ENCODE measurements around the gene DPAGT1. TPM values are rescaled to one million over a fixed set of nuclear protein-coding genes. Genes with fewer than 3 reads are reported as not detected.

Gene DPAGT1
- total RNA-seq, 1 experiment from 2014 or later: 102 TPM

DNA sequence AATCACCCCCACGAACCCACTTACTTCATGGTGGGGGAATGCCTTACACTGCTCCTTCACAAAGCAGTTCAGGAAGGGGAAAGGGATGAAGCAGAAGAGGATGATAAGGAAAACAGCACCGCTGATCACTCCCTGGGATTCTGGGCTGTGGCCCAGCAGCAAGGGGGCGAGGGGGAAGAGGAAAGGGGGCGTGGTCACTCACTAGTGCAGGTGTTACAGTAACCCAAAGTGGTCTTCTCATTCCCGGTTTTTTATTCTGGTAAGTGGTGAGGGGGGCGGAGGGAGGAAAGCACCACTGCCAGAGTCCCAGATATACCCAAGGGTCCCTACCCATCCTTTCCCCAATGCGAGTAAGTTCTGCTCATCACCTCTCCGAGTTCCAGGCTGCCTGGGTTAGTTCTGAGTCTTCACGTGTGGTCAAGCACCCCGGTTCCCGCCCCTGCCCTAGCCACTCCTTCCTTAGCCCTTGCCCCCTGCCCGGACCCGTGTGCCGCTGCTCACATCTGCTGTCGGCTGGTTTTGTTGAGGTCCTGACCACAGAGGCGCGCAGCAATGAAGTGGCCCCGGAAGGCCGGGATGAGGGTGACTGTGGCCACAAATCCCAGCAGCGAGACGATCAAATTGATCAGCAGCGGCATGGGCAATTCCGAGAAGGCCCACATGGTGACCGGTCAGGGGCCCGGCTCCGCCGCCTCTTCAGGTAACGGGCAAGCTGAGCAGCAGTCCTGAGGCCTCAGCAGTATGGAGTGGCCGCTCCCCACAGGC lies 477 bp downstream of the DPAGT1 start:
- no peak for DNase-seq (ENCODE audit: low spot score)
- H3K4me3 ChIP-seq (ENCODE audit: low read depth, low read length, poor library complexity, severe bottlenecking): peak overlapping the region; percentile 87
- BruUV-seq (replicated peaks): TSS peak; percentile 38
- no peaks in the 10 kb centered on the region for H3K9me3 ChIP-seq (ENCODE audit: low read depth, low read length, poor library complexity, severe bottlenecking)
- POLR2A ChIA-PET (ENCODE audit: low non-redundant PET): interaction anchor here (0.6 kb wide), 1 partner anchor 20 kb away, joined by 4 read pairs; the partner anchor contains the start of gene HINFP
- H3K36me3 ChIP-seq (ENCODE audit: insufficient read depth, low read length, poor library complexity, severe bottlenecking): peaks cover 34% of the 10 kb centered on the region
- peaks cover 15% of the 10 kb centered on the region for H3K4me1 ChIP-seq (ENCODE audit: insufficient read depth, low read length, poor library complexity, severe bottlenecking)
- CTCF ChIA-PET: interaction anchor here (0.5 to 1.4 kb wide), 4 partner anchors 17 to 480 kb away, joined by 4 to 8 read pairs (median 6); partner anchors contain the start of gene HMBS
- TF ChIP-seq EZH2 (IDR thresholded peaks at IDR 0.05; ENCODE audit: borderline replicate concordance, low read depth, low read length, poor library complexity, severe bottlenecking): no peak
- TF ChIP-seq, protein P1, sequence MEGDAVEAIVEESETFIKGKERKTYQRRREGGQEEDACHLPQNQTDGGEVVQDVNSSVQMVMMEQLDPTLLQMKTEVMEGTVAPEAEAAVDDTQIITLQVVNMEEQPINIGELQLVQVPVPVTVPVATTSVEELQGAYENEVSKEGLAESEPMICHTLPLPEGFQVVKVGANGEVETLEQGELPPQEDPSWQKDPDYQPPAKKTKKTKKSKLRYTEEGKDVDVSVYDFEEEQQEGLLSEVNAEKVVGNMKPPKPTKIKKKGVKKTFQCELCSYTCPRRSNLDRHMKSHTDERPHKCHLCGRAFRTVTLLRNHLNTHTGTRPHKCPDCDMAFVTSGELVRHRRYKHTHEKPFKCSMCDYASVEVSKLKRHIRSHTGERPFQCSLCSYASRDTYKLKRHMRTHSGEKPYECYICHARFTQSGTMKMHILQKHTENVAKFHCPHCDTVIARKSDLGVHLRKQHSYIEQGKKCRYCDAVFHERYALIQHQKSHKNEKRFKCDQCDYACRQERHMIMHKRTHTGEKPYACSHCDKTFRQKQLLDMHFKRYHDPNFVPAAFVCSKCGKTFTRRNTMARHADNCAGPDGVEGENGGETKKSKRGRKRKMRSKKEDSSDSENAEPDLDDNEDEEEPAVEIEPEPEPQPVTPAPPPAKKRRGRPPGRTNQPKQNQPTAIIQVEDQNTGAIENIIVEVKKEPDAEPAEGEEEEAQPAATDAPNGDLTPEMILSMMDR (conservative IDR thresholded peaks at IDR 0.05; ENCODE audit: low read depth, low read length): no peak
- H3K27ac ChIP-seq (ENCODE audit: low read depth, low read length, poor library complexity, severe bottlenecking): peak overlapping the region; percentile 92
- no peaks in the 10 kb centered on the region for H3K27me3 ChIP-seq (replicated peaks; ENCODE audit: insufficient read depth, low read depth, low read length, poor library complexity)
- intact Hi-C loops (cut with micrococcal nuclease; ENCODE audit: unreplicated experiment): loop anchor here (5.0 kb wide), 4 partner anchors 34 to 221 kb away; partner anchors contain the start of genes BCL9L, RPS25, TRAPPC4 and VPS11

DNA sequence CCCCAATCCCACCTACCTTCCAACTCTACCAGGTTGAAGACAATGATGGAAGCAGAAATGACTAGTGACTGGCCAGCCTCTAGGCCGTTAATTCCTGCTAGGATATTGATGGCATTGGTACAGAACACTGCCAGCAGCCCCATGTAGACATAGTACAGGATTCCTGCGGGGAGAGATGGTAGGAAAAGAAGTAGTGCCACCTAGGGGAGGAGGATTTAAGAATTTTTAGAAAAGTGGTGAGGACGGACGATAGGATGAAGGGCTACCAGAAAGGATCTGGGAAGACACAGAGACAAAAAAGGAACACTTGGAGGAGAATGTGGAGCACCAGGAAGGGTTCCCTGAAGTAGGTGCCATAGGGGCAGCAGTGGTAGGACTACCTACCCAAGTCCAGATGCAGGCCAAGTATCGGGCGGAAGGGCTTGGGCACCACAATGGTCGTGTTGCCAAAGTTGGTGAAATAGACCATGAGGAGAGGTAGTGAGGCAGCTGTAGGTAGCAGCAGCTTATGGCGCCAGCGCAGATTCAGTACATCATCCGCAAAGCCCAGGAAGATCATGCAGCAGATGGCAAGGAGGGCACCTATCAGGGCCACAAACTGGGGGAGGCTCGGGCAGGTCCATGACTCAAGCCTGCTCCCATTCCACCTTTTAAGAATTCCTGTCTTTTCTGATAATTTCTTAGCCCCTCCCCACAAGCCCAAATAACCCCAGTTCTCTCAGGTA lies 1.2 kb downstream of the DPAGT1 start:
- H3K27me3 ChIP-seq (replicated peaks; ENCODE audit: insufficient read depth, low read depth, low read length, poor library complexity): no peaks in the 10 kb centered on the region
- BruUV-seq (replicated peaks): no TSS peak
- no peak for TF ChIP-seq EZH2 (IDR thresholded peaks at IDR 0.05; ENCODE audit: borderline replicate concordance, low read depth, low read length, poor library complexity, severe bottlenecking)
- TF ChIP-seq, protein P1 (conservative IDR thresholded peaks at IDR 0.05; ENCODE audit: low read depth, low read length): peak; percentile 78
- peak; percentile 87 for DNase-seq (ENCODE audit: low spot score)
- H3K9me3 ChIP-seq (ENCODE audit: low read depth, low read length, poor library complexity, severe bottlenecking): no peaks in the 10 kb centered on the region
- CTCF ChIA-PET: no interaction called here
- intact Hi-C loops (cut with micrococcal nuclease; ENCODE audit: unreplicated experiment): loop anchor here (5.0 kb wide), 4 partner anchors 33 to 222 kb away; partner anchors contain the start of genes BCL9L, RPS25, TRAPPC4 and VPS11
- H3K36me3 ChIP-seq (ENCODE audit: insufficient read depth, low read length, poor library complexity, severe bottlenecking): peaks cover 35% of the 10 kb centered on the region
- H3K4me3 ChIP-seq (ENCODE audit: low read depth, low read length, poor library complexity, severe bottlenecking): peak overlapping the region; percentile 87
- peak overlapping the region; percentile 92 for H3K27ac ChIP-seq (ENCODE audit: low read depth, low read length, poor library complexity, severe bottlenecking)
- POLR2A ChIA-PET (ENCODE audit: low non-redundant PET): no interaction called here
- peaks cover 18% of the 10 kb centered on the region for H3K4me1 ChIP-seq (ENCODE audit: insufficient read depth, low read length, poor library complexity, severe bottlenecking)

DNA sequence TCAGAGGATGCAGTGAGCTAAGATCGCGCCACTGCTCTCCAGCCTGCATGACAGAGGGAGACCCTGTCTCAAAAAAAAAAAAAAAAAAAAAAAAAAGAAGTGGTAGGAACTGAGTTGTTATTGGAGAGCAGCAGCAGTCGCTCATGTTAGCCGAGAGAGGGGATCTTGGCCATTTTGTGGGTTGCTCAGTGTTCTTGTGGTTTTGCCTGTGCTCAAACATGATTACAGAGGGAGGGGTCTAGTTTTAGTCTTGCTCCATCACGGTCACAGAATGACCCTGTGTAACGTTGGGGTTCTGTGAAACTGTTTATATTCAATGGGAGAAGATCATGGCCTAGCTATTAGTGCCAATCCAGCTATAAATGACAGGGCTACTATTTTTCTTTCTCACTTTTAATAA lies 1.9 kb downstream of the DPAGT1 start:
- H3K27ac ChIP-seq (ENCODE audit: low read depth, low read length, poor library complexity, severe bottlenecking): no peak overlapping the region
- peaks cover 18% of the 10 kb centered on the region for H3K4me1 ChIP-seq (ENCODE audit: insufficient read depth, low read length, poor library complexity, severe bottlenecking)
- no peaks in the 10 kb centered on the region for H3K9me3 ChIP-seq (ENCODE audit: low read depth, low read length, poor library complexity, severe bottlenecking)
- TF ChIP-seq, protein P1 (conservative IDR thresholded peaks at IDR 0.05; ENCODE audit: low read depth, low read length): no peak
- TF ChIP-seq EZH2 (IDR thresholded peaks at IDR 0.05; ENCODE audit: borderline replicate concordance, low read depth, low read length, poor library complexity, severe bottlenecking): no peak
- H3K27me3 ChIP-seq (replicated peaks; ENCODE audit: insufficient read depth, low read depth, low read length, poor library complexity): no peaks in the 10 kb centered on the region
- no peak for DNase-seq (ENCODE audit: low spot score)
- ChIA-PET CTCF (no interaction called here), POLR2A (ENCODE audit: low non-redundant PET) (no interaction called here)
- peaks cover 35% of the 10 kb centered on the region for H3K36me3 ChIP-seq (ENCODE audit: insufficient read depth, low read length, poor library complexity, severe bottlenecking)
- BruUV-seq (replicated peaks): no TSS peak
- intact Hi-C loops (cut with micrococcal nuclease; ENCODE audit: unreplicated experiment): loop anchor here (5.0 kb wide), 4 partner anchors 32 to 223 kb away; partner anchors contain the start of genes BCL9L, RPS25, TRAPPC4 and VPS11
- peak overlapping the region; percentile 87 for H3K4me3 ChIP-seq (ENCODE audit: low read depth, low read length, poor library complexity, severe bottlenecking)
